Measurements from ENCODE around the gene POLD2.

POLD2 gene

GRCh38 chr7:44080118-44080517, 43.2 kb downstream of the POLD2 start:
- no peak for DNase-seq

GRCh38 chr7:44079331-44080021, 43.9 kb downstream of the POLD2 start:
- DNase-seq = no peak

GRCh38 chr7:44078521-44078920, 44.8 kb downstream of the POLD2 start:
- no peak for DNase-seq

- no peak for DNase-seq
Measured at GRCh38 chr7:44077681-44078091, 45.7 kb downstream of the POLD2 start.

- no peak for DNase-seq
Measured at GRCh38 chr7:44077061-44077460, 46.3 kb downstream of the POLD2 start.

GRCh38 chr7:44076101-44076895, 47.0 kb downstream of the POLD2 start:
- DNase-seq = no peak

GRCh38 chr7:44075296-44076075, 47.9 kb downstream of the POLD2 start:
- DNase-seq = no peak

GRCh38 chr7:44074349-44074695, 49.0 kb downstream of the POLD2 start:
- no peak for DNase-seq

- DNase-seq = peak in 11 of 14 donors; percentile 40 to 79 (median 69)
Measured at GRCh38 chr7:44073664-44074348, 49.5 kb downstream of the POLD2 start.

GRCh38 chr7:44072364-44073231, 50.8 kb downstream of the POLD2 start:
- DNase-seq = peak in 7 of 14 donors; percentile 27 to 67 (median 40)

- no peak for DNase-seq
Measured at GRCh38 chr7:44071726-44072363, 51.5 kb downstream of the POLD2 start.

- DNase-seq = no peak
Measured at GRCh38 chr7:44068054-44068453, 55.3 kb downstream of the POLD2 start.

- DNase-seq = no peak
Measured at GRCh38 chr7:44067064-44067951, 56.0 kb downstream of the POLD2 start.

- DNase-seq = no peak
Measured at GRCh38 chr7:44066494-44067063, 56.8 kb downstream of the POLD2 start.

GRCh38 chr7:44066111-44066460, 57.3 kb downstream of the POLD2 start:
- no peak for DNase-seq

- DNase-seq = peak in 12 of 14 donors; percentile 25 to 94 (median 68)
Measured at GRCh38 chr7:44065431-44066110, 57.8 kb downstream of the POLD2 start, which contains the start of gene PGAM2. Gene PGAM2, minus strand, starts transcription at chr7:44065567. Its CDS starts 38 bp downstream, at chr7:44065529.

- DNase-seq = no peak
Measured at GRCh38 chr7:44064791-44065430, 58.4 kb downstream of the POLD2 start.
